NB4 (cell line): ENCODE data around the gene SDR42E2.

Source experiments
- DNase-seq: peaks from one replicate; pipeline ENCODE4 v3.0.0; 2010; ENCODE audit warnings: low read depth
- H3K4me3 ChIP-seq: one replicate; pipeline ENCODE4 v1.5.1; 2011; ENCODE audit warnings: mild to moderate bottlenecking, low read depth, low read length, moderate library complexity
- CTCF ChIP-seq: IDR thresholded peaks from one replicate; pipeline ENCODE4 v1.5.1; 2012; ENCODE audit warnings: low read depth, low read length
- MAX ChIP-seq: IDR thresholded peaks from 2 replicates; pipeline ENCODE4 v1.6.1; 2011; ENCODE audit warnings: low read depth, low read length
- MYC ChIP-seq: IDR thresholded peaks from 2 replicates; pipeline ENCODE4 v1.6.1; 2011; ENCODE audit warnings: low read depth, low read length
- POLR2A ChIP-seq: IDR thresholded peaks from 2 replicates; pipeline ENCODE4 v1.6.1; 2011; ENCODE audit warnings: mild to moderate bottlenecking; ENCODE audit not compliant: insufficient read length; ENCODE audit errors: extremely low read depth

Gene SDR42E2

GRCh38 chr16:22186517-22186916 is 24.2 kb downstream of the SDR42E2 start:
- DNase-seq: peak; percentile 42
- TF ChIP-seq MAX (no peak), CTCF (peak; percentile 47), MYC (no peak), POLR2A (no peak)
- H3K4me3 ChIP-seq: no peak overlapping the region

GRCh38 chr16:22188267-22188594 is 25.9 kb downstream of the SDR42E2 start:
- TF ChIP-seq MYC (no peak), POLR2A (no peak), MAX (no peak), CTCF (no peak)
- DNase-seq: no peak
- no peak overlapping the region for H3K4me3 ChIP-seq

GRCh38 chr16:22188595-22189442 is 26.5 kb downstream of the SDR42E2 start:
- H3K4me3 ChIP-seq: no peak overlapping the region
- peak; percentile 36; the same call in 1 of the 2 replicates for TF ChIP-seq MYC
- TF ChIP-seq POLR2A: no peak
- 0 out of 2 replicates have a peak, but pooled peaks have one; percentile 46 for TF ChIP-seq MAX
- peak; percentile 81 for TF ChIP-seq CTCF
- peak; percentile 85 for DNase-seq

- no peak for DNase-seq
- TF ChIP-seq MAX (no peak), POLR2A (no peak), MYC (no peak), CTCF (no peak)
- peak overlapping the region; percentile 49 for H3K4me3 ChIP-seq
Observed at GRCh38 chr16:22189473-22190080, 27.3 kb downstream of the SDR42E2 start.

- TF ChIP-seq CTCF: no peak
- peak; percentile 19; the same call in 1 of the 2 replicates for TF ChIP-seq MAX
- TF ChIP-seq POLR2A: no peak
- 0 out of 2 replicates have a peak, but pooled peaks have one; percentile 45 for TF ChIP-seq MYC
- H3K4me3 ChIP-seq: peak overlapping the region; percentile 49
Observed at GRCh38 chr16:22190081-22190775, 27.9 kb downstream of the SDR42E2 start.

More at GRCh38 chr16:22190081-22190775, 27.9 kb downstream of the SDR42E2 start:
- DNase-seq: peak; percentile 97
